Small intestine (tissue), 7 donors: ENCODE data around the gene ACP6. TPM values are rescaled to one million over a fixed set of nuclear protein-coding genes. Genes with fewer than 3 reads are reported as not detected.

Experiments used
- DNase-seq, 2 donors: peaks; one replicate each; pipeline versions ENCODE4 v3.0.0 to v3.0.0-alpha.2; 2013
- FAIRE-seq: peaks from 2 replicates; lab custom pipeline; 2012; peaks lifted over from hg19 to GRCh38; lab: Jason Lieb, UNC
- H3K27ac ChIP-seq, 3 donors: one replicate each; pipeline ENCODE4 v1.5.1; 2013; ENCODE audit warnings: low read length in 2 of 3, mild to moderate bottlenecking in 2 of 3, control low read depth in 1 of 3, inconsistent platforms in 1 of 3, low read depth in 1 of 3, moderate library complexity in 1 of 3
- H3K27me3 ChIP-seq, 3 donors: one replicate each; pipeline ENCODE4 v1.6.1; 2013; ENCODE audit warnings: low read length in 3 of 3, inconsistent platforms in 1 of 3; ENCODE audit not compliant: control insufficient read depth in 3 of 3, insufficient read depth in 3 of 3
- H3K36me3 ChIP-seq, 3 donors: one replicate each; pipeline ENCODE4 v1.6.1; 2013; ENCODE audit warnings: low read length in 3 of 3, inconsistent platforms in 1 of 3, low read depth in 1 of 3, mild to moderate bottlenecking in 1 of 3, moderate library complexity in 1 of 3; ENCODE audit not compliant: control insufficient read depth in 3 of 3, insufficient read depth in 2 of 3
- H3K4me1 ChIP-seq, 3 donors: one replicate each; pipeline ENCODE4 v1.6.1; 2013; ENCODE audit warnings: low read length in 2 of 3, inconsistent platforms in 1 of 3, low read depth in 1 of 3, mild to moderate bottlenecking in 1 of 3, moderate library complexity in 1 of 3; ENCODE audit not compliant: control insufficient read depth in 3 of 3, insufficient read depth in 2 of 3
- H3K4me3 ChIP-seq, 3 donors: one replicate each; pipeline ENCODE4 v1.5.1; 2013; ENCODE audit warnings: low read length in 3 of 3, control low read depth in 1 of 3, inconsistent platforms in 1 of 3, low read depth in 1 of 3, mild to moderate bottlenecking in 1 of 3, moderate library complexity in 1 of 3
- H3K9me3 ChIP-seq, 2 donors: one replicate each; pipeline ENCODE4 v1.6.1; 2013; ENCODE audit warnings: low read depth in 1 of 2, low read length in 1 of 2; ENCODE audit not compliant: control insufficient read depth in 2 of 2, insufficient read depth in 1 of 2
- WGBS, 3 donors: extraction: QIAGEN DNeasy Blood & Tissue Kit; methylation state at CpG; one replicate each; pipeline ENCODE4 v1.1.7; 2013; 5-methylcytosine and 5-hydroxymethylcytosine counted together
- polyA plus RNA-seq, 4 donors: library from polyadenylated mRNA; stranded (reverse) in 3 of 4; unstranded in 1 of 4; fragments of 200-250 nt in 3 of 4; fragments of 120-200 nt in 1 of 4; gene quantifications; one replicate each; pipeline versions ENCODE4 v1.2.1 to v1.2.3, GENCODE V29; 2013
- donor health status: healthy with polysubstance abuse.
- donor health status: control.
- donor health status: control.
- donor health status: Bipolar disorder and iron deficiency.
- donor health status: healthy.

Gene ACP6
- polyA plus RNA-seq, 4 donors, result 3.5 to 25.0 (median 14.2) TPM

GRCh38 chr1:147611586-147611985 lies 58.7 kb downstream of the ACP6 start:
- H3K36me3 ChIP-seq, result peaks cover 0 to 41% (median 9%) of the 10 kb centered on the region in 3 donors

GRCh38 chr1:147611021-147611426 lies 59.3 kb downstream of the ACP6 start:
- 90 to 96% (median 90%) methylated on average over 3 of the region's 3 CpGs for WGBS, 3 donors
- H3K9me3 ChIP-seq, result no peaks in the 10 kb centered on the region
- no peaks in the 10 kb centered on the region for H3K27me3 ChIP-seq
- H3K36me3 ChIP-seq, result peaks cover 0 to 38% (median 9%) of the 10 kb centered on the region in 3 donors
- H3K4me1 ChIP-seq, result no peaks in the 10 kb centered on the region
- no peak for FAIRE-seq
- peak overlapping the region in 1 of 3 donors; percentile 65 for H3K27ac ChIP-seq
- no peak overlapping the region for H3K4me3 ChIP-seq
- DNase-seq, result no peak

More at GRCh38 chr1:147611586-147611985, 58.7 kb downstream of the ACP6 start:
- no peaks in the 10 kb centered on the region for H3K27me3 ChIP-seq
- no peak for DNase-seq
- H3K4me1 ChIP-seq, result no peaks in the 10 kb centered on the region
- peak overlapping the region in 1 of 3 donors; percentile 65 for H3K27ac ChIP-seq
- WGBS, 3 donors, result 89 to 94% (median 89%) methylated on average over 8 of the region's 8 CpGs
- H3K9me3 ChIP-seq, result no peaks in the 10 kb centered on the region
- H3K4me3 ChIP-seq, result no peak overlapping the region
- FAIRE-seq, result no peak

- Histone ChIP-seq H3K4me1 (no peaks in the 10 kb centered on the region), H3K9me3 (no peaks in the 10 kb centered on the region), H3K27me3 (no peaks in the 10 kb centered on the region), H3K27ac (no peak overlapping the region), H3K36me3 (peaks cover 2 to 32% (median 7%) of the 10 kb centered on the region in 3 donors), H3K4me3 (no peak overlapping the region)
- FAIRE-seq, result no peak
- WGBS, 3 donors, result 46 to 66% (median 58%) methylated on average over 2 of the region's 2 CpGs
- DNase-seq, result no peak
Observed at GRCh38 chr1:147609358-147609757, 61.0 kb downstream of the ACP6 start.

- H3K27me3 ChIP-seq, result no peaks in the 10 kb centered on the region
- DNase-seq (no peak), FAIRE-seq (no peak)
- no peak overlapping the region for H3K4me3 ChIP-seq
- H3K36me3 ChIP-seq, result peaks cover 2 to 28% (median 7%) of the 10 kb centered on the region in 3 donors
- no peaks in the 10 kb centered on the region for H3K4me1 ChIP-seq
- H3K27ac ChIP-seq, result no peak overlapping the region
- no peaks in the 10 kb centered on the region for H3K9me3 ChIP-seq
- WGBS, 3 donors, result 86 to 94% (median 92%) methylated on average over 5 of the region's 5 CpGs
Observed at GRCh38 chr1:147608596-147608995, 61.7 kb downstream of the ACP6 start.

- no peak for FAIRE-seq
- WGBS, 3 donors, result 71 to 90% (median 86%) methylated on average over 2 of the region's 2 CpGs
Observed at GRCh38 chr1:147605591-147605990, 64.7 kb downstream of the ACP6 start.

GRCh38 chr1:147603986-147604385 lies 66.3 kb downstream of the ACP6 start:
- H3K27me3 ChIP-seq, result no peaks in the 10 kb centered on the region
- 89 to 100% (median 93%) methylated on average over 3 of the region's 3 CpGs for WGBS, 3 donors
- FAIRE-seq (no peak), DNase-seq (no peak)
- no peaks in the 10 kb centered on the region for H3K9me3 ChIP-seq
- no peak overlapping the region for H3K27ac ChIP-seq
- H3K4me3 ChIP-seq, result no peak overlapping the region
- peaks cover 4 to 8% (median 5%) of the 10 kb centered on the region in 3 donors for H3K4me1 ChIP-seq
- H3K36me3 ChIP-seq, result peaks cover 2 to 7% (median 6%) of the 10 kb centered on the region in 3 donors

More at GRCh38 chr1:147605591-147605990, 64.7 kb downstream of the ACP6 start:
- Histone ChIP-seq H3K4me3 (no peak overlapping the region), H3K27ac (no peak overlapping the region), H3K36me3 (peaks cover 2 to 7% (median 6%) of the 10 kb centered on the region in 3 donors), H3K4me1 (peaks cover 4 to 6% (median 4%) of the 10 kb centered on the region in 3 donors), H3K9me3 (no peaks in the 10 kb centered on the region), H3K27me3 (no peaks in the 10 kb centered on the region)
- no peak for DNase-seq

- Histone ChIP-seq H3K27me3 (no peaks in the 10 kb centered on the region), H3K4me3 (peak overlapping the region; percentile 62 to 86 (median 73)), H3K36me3 (no peaks in the 10 kb centered on the region), H3K9me3 (no peaks in the 10 kb centered on the region), H3K27ac (peak overlapping the region in 2 of 3 donors; percentile 70 to 76), H3K4me1 (peaks cover 5 to 11% (median 8%) of the 10 kb centered on the region in 3 donors)
- WGBS, 3 donors, result 0 to 1% (median 1%) methylated on average over 29 to 42 of the region's 42 CpGs
- DNase-seq (peak in 1 of 2 donors; percentile 57), FAIRE-seq (no peak)
Observed at GRCh38 chr1:147600119-147601111, 69.9 kb downstream of the ACP6 start.

- 0 to 2% (median 1%) methylated on average over 48 to 80 of the region's 80 CpGs for whole genome bisulfite sequencing, 3 donors
- peak; percentile 94 to 98 for DNase-seq
- Histone ChIP-seq H3K9me3 (no peaks in the 10 kb centered on the region), H3K27ac (peak overlapping the region; percentile 50 to 92 (median 79)), H3K4me3 (peak overlapping the region; percentile 73 to 86 (median 83)), H3K27me3 (no peaks in the 10 kb centered on the region), H3K4me1 (peaks cover 5 to 11% (median 8%) of the 10 kb centered on the region in 3 donors), H3K36me3 (no peaks in the 10 kb centered on the region)
- FAIRE-seq, result no peak
Observed at GRCh38 chr1:147599362-147600118, 70.8 kb downstream of the ACP6 start.
